NCI-H2107 (cell line): Measurements from ENCODE around the gene LCN12.
A peak's percentile ranks its signal among the peaks of the same experiment; 100 is the strongest.
"Not testable (repeated sequence)": the region's sequence is repeated elsewhere in the genome, so short reads cannot be mapped to it uniquely, and the experiment has no call there.

ENCODE experiments used
- DNase-seq: peaks from one replicate; lab custom pipeline; 2025; lab: John Stamatoyannopoulos, UW

The LCN12 gene

GRCh38 chr9:136991993-136992818 is 40.1 kb downstream of the LCN12 start, which contains the start of gene PAXX:
Gene PAXX, plus strand, starts transcription at chr9:136992422. Its CDS starts 22 bp downstream, at chr9:136992444.
- peak; percentile 73 for DNase-seq

GRCh38 chr9:136992819-136993369 is 40.8 kb downstream of the LCN12 start:
- no peak for DNase-seq

DNA sequence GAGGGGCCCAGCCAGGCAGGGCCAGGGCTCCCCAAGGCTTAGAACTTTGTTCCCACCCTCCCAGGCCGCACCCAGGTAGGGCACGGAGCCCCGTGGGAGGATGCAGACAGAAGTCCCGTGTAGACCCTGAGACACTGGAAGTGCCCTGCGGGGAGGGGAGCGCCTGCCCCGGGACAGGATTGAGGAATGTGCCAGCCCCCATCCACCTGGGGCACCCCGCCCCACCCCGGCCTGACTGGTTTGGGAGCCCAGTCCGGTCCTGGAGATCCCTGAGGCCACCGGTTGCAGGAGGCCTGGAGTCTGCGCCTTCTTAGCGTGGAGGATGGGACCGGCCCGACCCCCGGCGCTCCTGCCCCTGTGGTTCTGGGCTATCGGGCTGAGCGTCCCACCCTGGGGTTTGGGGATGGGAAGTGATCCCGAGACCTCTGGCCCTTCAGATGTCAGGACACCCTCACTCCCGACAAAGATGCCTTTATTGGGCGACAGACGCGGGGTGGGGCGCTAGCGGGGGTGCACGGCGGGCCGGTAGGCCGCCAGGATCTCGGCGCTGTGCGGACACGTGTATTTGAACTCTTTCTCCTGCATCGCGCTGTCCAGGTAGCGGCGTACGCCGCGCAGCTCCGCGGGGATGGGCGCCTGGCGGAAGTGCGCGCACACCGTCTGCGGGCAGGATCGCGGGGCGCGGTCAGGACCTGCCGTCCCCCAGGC is 42.3 kb downstream of the LCN12 start:
- DNase-seq = no peak

- DNase-seq = no peak
Measured at GRCh38 chr9:136994888-136995230, 42.8 kb downstream of the LCN12 start.

DNA sequence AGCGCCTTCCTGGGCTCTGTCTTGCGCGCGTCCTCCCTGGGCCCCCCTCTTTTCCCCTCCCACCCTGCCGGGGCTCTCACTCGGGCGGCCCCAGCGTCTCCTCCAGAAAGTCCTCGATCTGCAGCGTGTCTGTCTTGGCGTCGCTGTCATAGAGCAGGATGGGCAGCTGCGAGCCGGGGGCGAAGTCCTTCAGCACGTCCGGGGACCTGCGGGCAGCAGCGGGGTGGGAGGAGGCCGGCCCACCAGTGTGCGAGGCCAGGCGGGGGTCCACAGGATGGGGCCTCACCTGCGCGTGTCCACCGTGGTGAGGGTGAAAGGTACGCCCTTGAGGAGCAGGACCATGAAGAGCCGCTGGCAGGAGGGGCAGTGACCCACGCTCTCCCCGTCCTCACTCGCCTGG is 43.3 kb downstream of the LCN12 start:
- no peak for DNase-seq

DNA sequence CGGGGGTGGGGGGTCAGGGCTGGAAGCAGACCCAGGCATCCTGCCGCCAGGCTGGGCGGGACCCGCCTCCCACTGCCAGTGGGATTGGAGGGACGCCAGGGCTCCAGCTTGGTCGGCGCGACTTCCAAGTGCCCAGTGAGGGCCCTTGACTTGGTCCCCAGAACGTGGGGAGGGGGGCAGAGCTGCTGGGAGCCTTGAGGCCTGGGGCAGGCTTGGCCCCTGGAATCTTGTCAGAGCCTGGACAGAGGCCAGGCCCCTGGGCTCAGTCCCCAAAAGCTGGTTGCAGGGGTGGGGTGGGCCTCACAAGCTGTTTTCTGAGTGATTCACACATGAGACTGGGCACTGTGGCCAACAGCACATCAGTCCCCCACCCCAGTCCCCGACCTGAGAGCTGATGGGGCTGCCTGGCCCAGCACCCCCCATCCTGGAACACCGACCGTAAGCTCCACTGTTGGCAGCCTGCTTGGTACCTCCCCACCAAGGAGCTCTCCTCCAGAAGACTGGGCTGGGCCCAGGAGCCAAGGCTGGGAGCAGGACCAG is 43.8 kb downstream of the LCN12 start:
- DNase-seq = no peak

DNA sequence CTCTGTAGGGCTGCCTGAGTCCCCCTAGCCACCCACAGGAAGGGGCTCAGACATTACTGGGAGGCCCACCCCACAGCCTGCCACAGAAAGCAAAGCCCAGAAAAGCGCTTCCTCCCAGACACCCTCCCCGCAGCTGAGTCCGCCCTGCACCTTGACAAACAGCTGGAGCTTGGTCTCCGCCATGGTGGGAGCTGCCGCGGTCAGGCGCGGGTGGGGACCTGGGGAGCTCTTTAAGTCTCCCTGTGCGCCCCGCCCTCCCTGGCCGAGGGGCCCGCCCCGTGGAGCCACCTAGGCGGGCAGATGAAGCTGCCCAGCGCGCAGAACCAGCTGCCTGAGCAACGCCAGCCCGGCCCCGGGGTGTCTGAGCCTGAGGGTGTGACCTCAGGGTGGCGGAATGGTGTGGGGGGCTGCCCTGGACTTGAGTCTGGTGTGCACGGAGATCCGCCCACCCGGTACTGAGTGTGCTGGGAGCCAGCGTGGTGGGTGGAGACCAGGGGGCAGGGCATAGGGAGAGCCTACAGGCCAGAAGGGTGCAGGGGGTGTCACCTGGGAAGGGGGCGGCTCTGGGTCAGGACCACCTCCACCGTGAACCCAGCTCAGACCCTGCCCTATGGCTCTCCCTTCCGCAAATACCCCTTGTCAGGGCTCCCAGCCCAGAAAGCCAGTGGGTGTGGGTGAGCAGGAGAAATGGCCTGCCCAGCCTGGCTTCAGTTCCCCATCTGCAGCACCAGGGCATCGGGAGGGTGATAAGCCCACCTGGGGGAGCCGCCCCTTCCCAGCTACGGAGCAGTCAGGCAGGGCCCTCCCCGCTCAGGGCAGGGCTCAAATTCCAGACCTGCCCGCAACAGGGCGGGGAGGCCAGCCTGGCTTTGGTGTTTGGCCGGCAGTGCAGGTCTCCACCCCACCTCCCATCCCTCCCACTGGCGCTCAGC is 44.6 kb downstream of the LCN12 start, which contains the start of gene CLIC3:
Gene CLIC3 (minus strand): TSS at position 208 of the 932 bp plus-strand sequence. CDS start 25 bp downstream, at position 183.
- no peak for DNase-seq

DNA sequence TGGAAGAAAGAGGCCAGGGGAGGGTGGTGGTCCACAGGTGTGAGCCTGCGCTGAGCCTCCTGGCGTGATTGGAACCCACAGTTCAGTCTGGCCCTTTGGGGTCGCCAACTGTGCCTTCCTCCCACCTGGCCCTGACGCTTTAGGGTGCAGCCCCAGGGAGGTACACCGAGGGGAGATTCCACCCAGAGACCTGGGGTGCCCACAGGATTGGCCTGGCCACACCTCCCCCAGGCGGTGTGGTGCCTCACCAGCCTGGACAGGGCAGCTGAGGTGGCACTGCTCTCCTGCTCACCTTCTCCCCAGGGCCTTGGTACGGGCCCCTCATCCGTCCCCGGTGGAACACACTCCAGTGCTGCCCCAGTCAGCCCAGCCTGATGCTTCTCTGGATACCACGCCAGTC is 45.3 kb downstream of the LCN12 start:
- DNase-seq = no peak

GRCh38 chr9:136997830-136998234 is 45.8 kb downstream of the LCN12 start:
- DNase-seq = no peak

DNA sequence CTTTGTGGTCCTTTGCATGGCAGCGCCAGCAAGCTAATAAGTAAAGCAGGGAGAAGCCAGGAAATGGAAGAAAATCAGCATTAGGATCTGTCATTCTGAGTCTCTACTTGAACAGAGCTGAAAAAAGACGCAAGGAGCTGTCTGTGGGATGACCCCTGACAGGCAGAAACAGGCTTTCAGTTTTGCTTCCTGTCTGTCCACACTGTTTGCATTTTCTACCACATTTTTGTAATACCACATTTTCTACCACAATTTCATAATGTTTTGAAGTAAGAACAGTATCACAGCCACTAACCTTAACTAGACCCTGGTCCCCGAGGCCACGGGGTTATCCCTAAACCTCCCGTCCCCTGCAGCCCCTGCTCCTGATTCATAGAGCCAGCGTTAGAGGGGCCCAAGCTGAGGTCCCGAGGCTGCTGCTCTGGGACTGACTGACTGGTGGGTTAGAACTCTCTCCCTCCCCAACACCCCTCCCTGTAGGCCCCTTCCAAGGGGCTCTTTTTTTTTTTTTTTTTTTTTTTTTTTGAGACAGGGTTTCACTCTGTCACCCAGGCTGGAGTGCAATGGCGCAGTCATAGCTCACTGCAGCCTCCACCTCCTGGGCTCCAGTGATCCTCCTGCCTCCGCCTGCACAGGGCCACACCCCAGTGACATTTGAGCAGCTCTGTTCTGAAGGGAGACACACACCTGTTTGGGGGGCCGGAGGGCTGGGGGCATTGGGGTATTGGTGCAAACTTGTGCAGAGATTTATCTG is 48.3 kb downstream of the LCN12 start:
- no peak for DNase-seq

GRCh38 chr9:137001857-137002645 is 50.0 kb downstream of the LCN12 start:
- no peak for DNase-seq

DNA sequence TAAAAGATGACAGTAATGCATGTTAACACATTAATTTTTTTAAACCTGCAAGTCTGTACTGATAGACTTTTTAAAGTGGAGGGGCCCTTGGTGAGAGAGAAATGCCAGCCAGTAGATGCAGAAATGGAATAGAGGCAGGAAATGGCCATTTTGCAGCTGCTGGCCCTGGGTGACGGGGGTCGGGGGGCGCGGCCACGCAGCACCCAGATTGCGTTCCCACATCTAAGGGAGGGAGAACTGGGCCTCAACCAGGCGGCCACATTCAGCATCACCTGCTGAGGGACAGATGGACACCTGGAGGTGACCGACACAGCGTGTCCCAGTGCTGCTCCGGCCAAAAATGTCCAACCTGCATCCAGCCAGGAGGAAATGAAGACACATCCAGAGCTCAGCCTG is 50.6 kb downstream of the LCN12 start:
- no peak for DNase-seq

- not testable (repeated sequence) for DNase-seq
Measured at GRCh38 chr9:137004285-137004684, 52.2 kb downstream of the LCN12 start.
